Smooth muscle cell (in vitro differentiated cells): Measurements from ENCODE around the gene BST1. TPM values are rescaled to one million over a fixed set of nuclear protein-coding genes. Genes with fewer than 3 reads are reported as not detected.

Experiments used
- DNase-seq: peaks from one replicate; lab custom pipeline; 2025; ENCODE audit not compliant: unreplicated experiment; lab: John Stamatoyannopoulos, UW
- H2AFZ ChIP-seq: fragments of 200-600 bp; sonication (generic); 2 replicates; pipeline ENCODE4 v1.6.0; 2016; ENCODE audit warnings: antibody characterized with exemption, low read depth, mild to moderate bottlenecking
- H3F3A ChIP-seq: fragments of 200-600 bp; sonication (generic); 2 replicates; pipeline ENCODE4 v1.6.0; 2017; ENCODE audit warnings: antibody characterized with exemption, low read depth
- H3K27ac ChIP-seq: fragments of 200-600 bp; sonication (generic); 2 replicates; pipeline ENCODE4 v1.5.1; 2016; ENCODE audit warnings: low read depth, mild to moderate bottlenecking
- H3K27me3 ChIP-seq: fragments of 200-600 bp; sonication (generic); 2 replicates; pipeline ENCODE4 v1.6.1; 2016; ENCODE audit warnings: low read depth, mild to moderate bottlenecking
- H3K36me3 ChIP-seq: fragments of 200-600 bp; sonication (generic); 2 replicates; pipeline ENCODE4 v1.5.1; 2016; ENCODE audit warnings: low read depth
- H3K4me1 ChIP-seq: fragments of 200-600 bp; sonication (generic); 2 replicates; pipeline ENCODE4 v1.5.1; 2016; ENCODE audit warnings: low read depth
- H3K4me2 ChIP-seq: fragments of 200-600 bp; sonication (generic); 2 replicates; pipeline ENCODE4 v1.6.0; 2016; ENCODE audit warnings: mild to moderate bottlenecking
- H3K4me3 ChIP-seq: fragments of 200-600 bp; sonication (generic); 2 replicates; pipeline ENCODE4 v1.5.1; 2016; ENCODE audit warnings: mild to moderate bottlenecking
- H3K79me2 ChIP-seq: fragments of 200-600 bp; sonication (generic); 2 replicates; pipeline ENCODE4 v1.6.0; 2016; ENCODE audit warnings: low read depth, mild to moderate bottlenecking
- H3K9ac ChIP-seq: fragments of 200-600 bp; sonication (generic); 2 replicates; pipeline ENCODE4 v1.6.0; 2016; ENCODE audit warnings: low read depth
- H3K9me3 ChIP-seq: fragments of 200-600 bp; sonication (generic); replicated peaks from 2 replicates; pipeline ENCODE4 v1.5.1; 2016; ENCODE audit warnings: low read depth
- H4K20me1 ChIP-seq: fragments of 200-600 bp; sonication (generic); 2 replicates; pipeline ENCODE4 v1.6.0; 2016; ENCODE audit warnings: low read depth
- CTCF ChIP-seq: fragments of 200-600 bp; sonication (generic); IDR thresholded peaks from 2 replicates; pipeline ENCODE4 v1.5.1; 2017; ENCODE audit warnings: borderline replicate concordance, mild to moderate bottlenecking, antibody characterized with exemption; ENCODE audit not compliant: insufficient read depth, poor library complexity, severe bottlenecking
- WGBS: methylation state at CpG from one replicate; pipeline ENCODE4 v1.1.7; 2016; ENCODE audit warnings: low lambda C conversion rate; 5-methylcytosine and 5-hydroxymethylcytosine counted together
- polyA plus RNA-seq: library from polyadenylated mRNA; unstranded; fragments of >200 nt; fragmentation: Nextera tagmentation; extraction: Ambion mirVana; gene quantifications from 2 replicates; pipeline ENCODE4 v1.2.1, GENCODE V29; 2016
- total RNA-seq: library from RNA; depleted of rRNA; stranded (reverse); fragments of >200 nt; gene quantifications from 2 replicates; pipeline ENCODE4 v1.2.3, GENCODE V29; 2014

Gene BST1
- total and polyA plus RNA-seq, 2 experiments from 2014 or later: 5.2 TPM

GRCh38 chr4:15711762-15712161, 8.9 kb downstream of the BST1 start:
- no peak overlapping the region for H3K4me2 ChIP-seq
- H4K20me1 ChIP-seq: no peaks in the 10 kb centered on the region
- H3F3A ChIP-seq: no peaks in the 10 kb centered on the region
- no peaks in the 10 kb centered on the region for H3K79me2 ChIP-seq
- no peak for DNase-seq
- H3K9ac ChIP-seq: no peak overlapping the region
- no peak for TF ChIP-seq CTCF
- no peaks in the 10 kb centered on the region for H3K4me1 ChIP-seq
- H3K27ac ChIP-seq: no peak overlapping the region
- H3K4me3 ChIP-seq: no peak overlapping the region
- H3K9me3 ChIP-seq: no peaks in the 10 kb centered on the region
- WGBS: 93% methylated on average over 2 of the region's 2 CpGs
- H2AFZ ChIP-seq: no peak overlapping the region
- H3K27me3 ChIP-seq: no peaks in the 10 kb centered on the region
- no peaks in the 10 kb centered on the region for H3K36me3 ChIP-seq

- Histone ChIP-seq H3K27ac (no peak overlapping the region), H4K20me1 (no peaks in the 10 kb centered on the region), H3K79me2 (no peaks in the 10 kb centered on the region), H3K4me1 (no peaks in the 10 kb centered on the region), H3K4me2 (no peak overlapping the region), H3K9me3 (no peaks in the 10 kb centered on the region), H2AFZ (no peak overlapping the region), H3K27me3 (no peaks in the 10 kb centered on the region), H3K4me3 (no peak overlapping the region), H3K36me3 (no peaks in the 10 kb centered on the region), H3F3A (no peaks in the 10 kb centered on the region), H3K9ac (no peak overlapping the region)
- TF ChIP-seq CTCF: no peak
- 93% methylated on average over 1 of the region's 1 CpG for WGBS
- DNase-seq: no peak
These were observed 9.3 kb downstream of the BST1 start for GRCh38 chr4:15712214-15712613.

- H3K4me3 ChIP-seq: no peak overlapping the region
- H4K20me1 ChIP-seq: no peaks in the 10 kb centered on the region
- H3K36me3 ChIP-seq: no peaks in the 10 kb centered on the region
- H3K4me1 ChIP-seq: no peaks in the 10 kb centered on the region
- no peak for TF ChIP-seq CTCF
- H3K79me2 ChIP-seq: no peaks in the 10 kb centered on the region
- 80% methylated on average over 1 of the region's 1 CpG for WGBS
- no peaks in the 10 kb centered on the region for H3K27me3 ChIP-seq
- no peaks in the 10 kb centered on the region for H3K9me3 ChIP-seq
- no peak overlapping the region for H3K27ac ChIP-seq
- H3K4me2 ChIP-seq: peak overlapping the region; percentile 14
- H3K9ac ChIP-seq: no peak overlapping the region
- H3F3A ChIP-seq: no peaks in the 10 kb centered on the region
- DNase-seq: no peak
- no peak overlapping the region for H2AFZ ChIP-seq
These were observed 11.3 kb downstream of the BST1 start for GRCh38 chr4:15714141-15714540.

GRCh38 chr4:15714646-15715435, 12.0 kb downstream of the BST1 start:
- Histone ChIP-seq H3K36me3 (no peaks in the 10 kb centered on the region), H3K27ac (peak overlapping the region; percentile 26), H3K4me3 (no peak overlapping the region), H3K4me1 (no peaks in the 10 kb centered on the region), H3K4me2 (peak overlapping the region; percentile 44), H3K9ac (no peak overlapping the region), H3K27me3 (no peaks in the 10 kb centered on the region), H4K20me1 (no peaks in the 10 kb centered on the region), H3F3A (no peaks in the 10 kb centered on the region), H2AFZ (no peak overlapping the region), H3K79me2 (no peaks in the 10 kb centered on the region), H3K9me3 (no peaks in the 10 kb centered on the region)
- no peak for TF ChIP-seq CTCF
- no peak for DNase-seq
- WGBS: 41% methylated on average over 8 of the region's 8 CpGs
